Astrocyte (in vitro differentiated cells and primary cell): ENCODE results near the gene PGPEP1. TPM values are rescaled to one million over a fixed set of nuclear protein-coding genes. Genes with fewer than 3 reads are reported as not detected.

Experiments used
- DNase-seq: peaks from one replicate; pipeline ENCODE4 v3.0.0-alpha.2; 2010; ENCODE audit warnings: low read depth
- FAIRE-seq: peaks from 2 replicates; lab custom pipeline; 2011; peaks lifted over from hg19 to GRCh38; lab: Jason Lieb, UNC
- H2AFZ ChIP-seq: 2 replicates; pipeline ENCODE4 v1.6.0; 2012; ENCODE audit warnings: low read depth, low read length, inconsistent platforms
- H3K27ac ChIP-seq: 2 replicates; pipeline ENCODE4 v1.5.1; 2011; ENCODE audit warnings: low read depth, low read length, inconsistent platforms
- H3K27me3 ChIP-seq: 2 replicates; pipeline ENCODE4 v1.6.0; 2011; ENCODE audit warnings: low read length, inconsistent platforms; ENCODE audit not compliant: insufficient read depth
- H3K36me3 ChIP-seq: 2 replicates; pipeline ENCODE4 v1.5.1; 2011; ENCODE audit warnings: low read length, inconsistent platforms; ENCODE audit not compliant: insufficient read depth
- H3K4me1 ChIP-seq: 2 replicates; pipeline ENCODE4 v1.5.1; 2011; ENCODE audit warnings: low read length, inconsistent platforms; ENCODE audit not compliant: insufficient read depth
- H3K4me2 ChIP-seq: 2 replicates; pipeline ENCODE4 v1.6.0; 2012; ENCODE audit warnings: low read length, inconsistent platforms
- H3K4me3 ChIP-seq: 2 replicates; pipeline ENCODE4 v1.5.1; 2011; ENCODE audit warnings: low read depth, mild to moderate bottlenecking, low read length, inconsistent platforms; ENCODE audit not compliant: insufficient read depth
- H3K79me2 ChIP-seq: 2 replicates; pipeline ENCODE4 v1.6.0; 2012; ENCODE audit warnings: mild to moderate bottlenecking, low read length, inconsistent platforms; ENCODE audit not compliant: insufficient read depth
- H3K9ac ChIP-seq: 2 replicates; pipeline ENCODE4 v1.6.0; 2012; ENCODE audit warnings: mild to moderate bottlenecking, low read length, inconsistent platforms
- H3K9me3 ChIP-seq: 2 replicates; pipeline ENCODE4 v1.5.1; 2012; ENCODE audit warnings: low read depth, mild to moderate bottlenecking, low read length, inconsistent platforms; ENCODE audit not compliant: insufficient read depth
- H4K20me1 ChIP-seq: 2 replicates; pipeline ENCODE4 v1.6.0; 2012; ENCODE audit warnings: low read length, inconsistent platforms; ENCODE audit not compliant: insufficient read depth
- H3K27ac Mint-ChIP-seq: one replicate; pipeline ENCODE4 v1.8.0; 2021; ENCODE audit warnings: mild to moderate bottlenecking, mixed read lengths; ENCODE audit not compliant: unreplicated experiment
- H3K27me3 Mint-ChIP-seq: one replicate; pipeline ENCODE4 v1.8.0; 2021; ENCODE audit warnings: low read depth, mixed read lengths; ENCODE audit not compliant: unreplicated experiment
- H3K36me3 Mint-ChIP-seq: one replicate; pipeline ENCODE4 v1.8.0; 2021; ENCODE audit warnings: low read depth, mixed read lengths; ENCODE audit not compliant: unreplicated experiment
- H3K4me1 Mint-ChIP-seq: one replicate; pipeline ENCODE4 v1.8.0; 2021; ENCODE audit warnings: low read depth, mixed read lengths; ENCODE audit not compliant: unreplicated experiment
- H3K4me3 Mint-ChIP-seq: one replicate; pipeline ENCODE4 v1.8.0; 2021; ENCODE audit warnings: mild to moderate bottlenecking, moderate library complexity, mixed read lengths; ENCODE audit not compliant: unreplicated experiment
- H3K9me3 Mint-ChIP-seq: one replicate; pipeline ENCODE4 v1.8.0; 2021; ENCODE audit warnings: mild to moderate bottlenecking, mixed read lengths; ENCODE audit not compliant: unreplicated experiment
- CTCF ChIP-seq: IDR thresholded peaks from 2 replicates; pipeline ENCODE4 v1.5.1; 2011; ENCODE audit warnings: low read depth, mild to moderate bottlenecking, inconsistent platforms, low read length, moderate library complexity; ENCODE audit not compliant: insufficient read depth
- EZH2 ChIP-seq: IDR thresholded peaks from 2 replicates; pipeline ENCODE4 v1.6.1; 2012; ENCODE audit warnings: mild to moderate bottlenecking, low read length, inconsistent platforms; ENCODE audit not compliant: insufficient read depth
- total RNA-seq: library from RNA; stranded (reverse); gene quantifications from 2 replicates; pipeline ENCODE4 v1.2.1, GENCODE V29; 2021

PGPEP1 gene
- total RNA-seq, 1 donor from 2014 or later: 28.4 TPM

DNA sequence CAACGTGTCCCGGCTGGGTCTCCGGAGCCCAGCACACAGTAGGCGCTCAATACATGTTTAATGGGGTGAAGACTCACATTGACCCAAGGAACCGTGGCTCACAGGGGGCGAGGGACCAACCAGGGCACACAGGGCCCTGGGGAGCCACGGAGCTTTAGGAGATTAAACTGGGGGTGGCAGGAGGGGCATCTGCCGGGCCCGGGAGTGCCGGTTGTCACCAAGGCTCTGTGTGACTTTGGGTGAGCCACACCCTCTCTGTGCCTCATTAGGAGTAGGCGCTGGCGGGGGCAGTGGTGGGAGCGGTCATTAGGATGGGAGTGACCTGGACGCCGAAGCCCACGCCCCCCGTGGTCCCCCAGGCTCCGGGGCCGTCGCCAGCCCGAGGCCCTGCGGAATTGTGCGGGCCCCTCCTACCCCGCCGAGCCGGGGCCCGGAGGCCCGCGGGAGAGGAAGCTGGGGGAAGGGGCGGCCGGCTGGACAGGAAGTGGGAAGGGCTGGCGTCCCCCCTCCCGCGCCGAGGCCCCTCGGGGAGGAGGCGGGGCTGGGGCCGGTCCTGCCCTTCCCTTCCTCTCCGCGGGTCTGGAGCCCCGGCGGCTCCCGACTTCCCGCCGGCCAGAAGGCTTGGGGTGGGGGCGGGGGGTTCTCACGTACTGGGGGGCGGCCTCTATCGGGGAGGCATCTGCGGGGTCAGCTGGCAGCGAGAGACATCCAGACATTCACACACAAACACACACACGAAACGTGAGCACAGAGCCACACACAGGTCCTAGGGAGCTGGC, 77.0 kb downstream of the PGPEP1 start:
- TF ChIP-seq CTCF: no peak
- TF ChIP-seq EZH2: no peak
- Histone ChIP-seq H3K4me1 (peaks cover 54% of the 10 kb centered on the region), H3K27me3 (no peaks in the 10 kb centered on the region), H2AFZ (peak overlapping the region; percentile 64), H3K4me3 (peak overlapping the region; percentile 43), H3K79me2 (peaks cover 29% of the 10 kb centered on the region), H3K9ac (peak overlapping the region; percentile 79), H4K20me1 (peaks cover 26% of the 10 kb centered on the region), H3K27ac (peak overlapping the region; percentile 86), H3K4me2 (peak overlapping the region; percentile 95), H3K36me3 (no peaks in the 10 kb centered on the region), H3K9me3 (no peaks in the 10 kb centered on the region)
- Mint-ChIP-seq H3K27me3 (peaks cover 5% of the 10 kb centered on the region), H3K36me3 (no peaks in the 10 kb centered on the region), H3K4me3 (peak overlapping the region; percentile 78), H3K27ac (peak overlapping the region; percentile 95), H3K4me1 (peaks cover 10% of the 10 kb centered on the region), H3K9me3 (no peaks in the 10 kb centered on the region)
- FAIRE-seq: no peak
- DNase-seq: peak; percentile 60

DNA sequence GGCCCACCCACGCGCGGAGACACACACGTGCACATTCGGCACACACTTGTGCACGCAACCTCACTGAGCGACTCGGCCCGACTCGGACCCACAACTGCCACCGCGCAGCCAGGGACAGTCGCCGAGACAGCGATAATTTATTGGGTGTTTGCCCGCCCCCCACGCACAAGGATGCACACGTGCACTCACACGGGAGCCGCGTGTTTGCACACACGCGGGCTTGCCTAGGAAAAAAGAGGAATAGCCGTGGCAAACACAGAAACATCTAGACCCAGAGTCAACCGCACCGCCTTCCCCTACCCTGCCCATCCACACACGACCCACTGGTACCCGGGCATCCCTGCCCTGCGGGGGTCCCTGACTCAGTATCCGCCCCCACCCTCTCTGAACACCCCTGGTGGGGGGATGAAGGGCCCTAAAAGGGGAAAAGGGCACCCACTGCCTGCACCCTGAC, 77.7 kb downstream of the PGPEP1 start:
- H3K27ac Mint-ChIP-seq: peak overlapping the region; percentile 41
- H3K9ac ChIP-seq: no peak overlapping the region
- TF ChIP-seq CTCF: no peak
- TF ChIP-seq EZH2: peak; percentile 38
- no peaks in the 10 kb centered on the region for H3K9me3 Mint-ChIP-seq
- no peaks in the 10 kb centered on the region for H3K9me3 ChIP-seq
- no peaks in the 10 kb centered on the region for H3K27me3 ChIP-seq
- peak overlapping the region; percentile 95 for H3K4me2 ChIP-seq
- H3K36me3 Mint-ChIP-seq: peaks cover 1% of the 10 kb centered on the region
- H3K27ac ChIP-seq: peak overlapping the region; percentile 12
- peak overlapping the region; percentile 60 for H2AFZ ChIP-seq
- peaks cover 54% of the 10 kb centered on the region for H3K4me1 ChIP-seq
- H3K4me1 Mint-ChIP-seq: peaks cover 10% of the 10 kb centered on the region
- no peaks in the 10 kb centered on the region for H3K36me3 ChIP-seq
- H4K20me1 ChIP-seq: peaks cover 32% of the 10 kb centered on the region
- peaks cover 35% of the 10 kb centered on the region for H3K79me2 ChIP-seq
- no peak for DNase-seq
- FAIRE-seq: no peak
- H3K4me3 Mint-ChIP-seq: peak overlapping the region; percentile 69
- peak overlapping the region; percentile 33 for H3K4me3 ChIP-seq
- peaks cover under 1% of the 10 kb centered on the region for H3K27me3 Mint-ChIP-seq
